Right cardiac atrium (tissue), 5 donors: Measurements from ENCODE around the gene RTN4R. TPM values are rescaled to one million over a fixed set of nuclear protein-coding genes. Genes with fewer than 3 reads are reported as not detected.
A peak's percentile ranks its signal among the peaks of the same experiment; 100 is the strongest.
"Not testable (repeated sequence)": the region's sequence is repeated elsewhere in the genome, so short reads cannot be mapped to it uniquely, and the experiment has no call there.

Experiments used
- ATAC-seq, 2 donors: fragments of 200-7000 bp; cut with Tn5 transposase; one replicate each; pipeline versions ENCODE4 v1.8.0 to v1.9.1; 2020; ENCODE audit warnings: moderate library complexity in 2 of 2, mild to moderate bottlenecking in 1 of 2
- DNase-seq, 3 donors: peaks; one replicate each; pipeline ENCODE4 v3.0.0-alpha.2; 2020
- H3K27ac ChIP-seq: one replicate; pipeline ENCODE4 v1.5.1; 2013; ENCODE audit warnings: mild to moderate bottlenecking, low read length, control low read depth, moderate library complexity
- H3K27me3 ChIP-seq: one replicate; pipeline ENCODE4 v1.6.1; 2013; ENCODE audit not compliant: control insufficient read depth, insufficient read depth
- H3K4me1 ChIP-seq: one replicate; pipeline ENCODE4 v1.6.1; 2013; ENCODE audit warnings: low read length; ENCODE audit not compliant: control insufficient read depth, insufficient read depth
- H3K4me3 ChIP-seq: one replicate; pipeline ENCODE4 v1.5.1; 2013; ENCODE audit warnings: low read length, control low read depth
- H3K9me3 ChIP-seq: one replicate; pipeline ENCODE4 v1.6.1; 2013; ENCODE audit warnings: low read length; ENCODE audit not compliant: control insufficient read depth
- WGBS: extraction: QIAGEN DNeasy Blood & Tissue Kit; methylation state at CpG from one replicate; pipeline ENCODE4 v1.1.7; 2013; 5-methylcytosine and 5-hydroxymethylcytosine counted together
- intact Hi-C, 4 donors: fragments of 100-400 bp; cut with DNase I; formaldehyde crosslinking; loops; one replicate each; pipeline versions ENCODE4 v1.11.0 to v1.14.0; 2022 to 2023
- polyA plus RNA-seq: library from polyadenylated mRNA; stranded (reverse); fragments of 200-250 nt; gene quantifications from one replicate; pipeline ENCODE4 v1.2.3, GENCODE V29; 2013
- total RNA-seq, 4 donors: library from RNA; stranded (reverse); fragmentation: NEBNext Ultra II Directional; extraction: Animal tissue kit (Norgen Biotek cat#: 25700); gene quantifications; one replicate each; pipeline ENCODE4 v1.2.1, GENCODE V29; 2021
- donor health status: healthy with polysubstance abuse.
- donor health status: DM: no; HTN: yes; CAD: no.
- donor health status: DM: no; HTN: no; CAD: no.
- donor health status: DM: no; HTN: yes; CAD: no; lungs with severe emphysema.
- donor health status: DM: yes; HTN: yes; CAD: no.

RTN4R gene
- total and polyA plus RNA-seq, 5 donors: 0.56 to 1.9 (median 1.1) TPM

DNA sequence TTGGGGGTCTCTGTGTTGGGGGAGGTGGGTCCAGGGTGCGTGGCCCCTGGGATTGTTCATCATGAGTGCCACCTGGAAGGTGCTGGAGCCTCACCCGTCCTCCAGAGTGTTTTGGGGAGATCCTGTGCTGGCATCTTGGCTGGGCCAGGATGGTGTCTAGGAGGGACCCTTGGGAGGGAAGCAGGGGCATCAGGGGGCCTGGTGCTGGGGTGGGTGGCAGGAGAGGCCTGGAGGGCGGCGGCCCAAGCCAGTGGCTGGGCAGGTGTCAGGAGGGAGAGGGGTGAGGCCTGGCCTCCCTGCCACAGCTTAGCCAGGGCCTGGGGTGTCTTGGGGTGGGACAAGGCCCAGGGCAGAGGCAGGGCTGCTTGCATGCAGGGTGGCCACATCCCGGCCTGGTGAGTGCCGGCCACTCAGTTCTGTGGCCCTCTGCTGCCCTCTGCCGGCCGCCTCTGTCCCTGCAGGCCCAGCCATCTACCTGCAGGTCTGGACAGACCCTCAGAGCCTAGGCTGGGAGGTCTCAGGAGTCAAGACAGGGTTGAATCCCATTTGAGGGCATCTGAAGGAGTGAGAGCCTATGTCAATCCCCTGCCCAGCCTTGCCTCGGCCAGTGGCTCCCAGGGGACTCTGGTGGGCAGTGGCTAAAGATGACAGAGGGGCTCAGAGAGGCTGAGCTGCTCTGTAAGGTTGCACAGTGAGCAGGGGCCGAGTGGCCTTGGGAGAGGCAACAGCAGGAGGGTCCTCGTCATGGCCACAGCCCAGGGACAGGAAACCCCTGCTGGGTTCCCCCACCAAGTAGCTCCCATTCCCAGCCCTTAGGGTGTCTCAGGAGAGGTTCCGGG lies 17.6 kb upstream of the RTN4R start:
- not testable (repeated sequence) for H3K27ac ChIP-seq, H3K9me3 ChIP-seq, H3K4me3 ChIP-seq, H3K4me1 ChIP-seq, H3K27me3 ChIP-seq
- peak; percentile 81 to 92 (median 89) for DNase-seq
- ATAC-seq: peak; percentile 79 to 84
- intact Hi-C loops: loop anchor here in 3 of 4 donors (2.0 to 5.0 kb wide), 3 partner anchors 127 to 129 kb away; no protein-coding TSS in a partner anchor
- WGBS: 30% methylated on average over 11 of the region's 12 CpGs

- no peak overlapping the region for H3K27ac ChIP-seq
- no peaks in the 10 kb centered on the region for H3K9me3 ChIP-seq
- no peak overlapping the region for H3K4me3 ChIP-seq
- 86% methylated on average over 13 of the region's 13 CpGs for WGBS
- H3K27me3 ChIP-seq: no peaks in the 10 kb centered on the region
- ATAC-seq (no peak), DNase-seq (no peak)
- no peaks in the 10 kb centered on the region for H3K4me1 ChIP-seq
- intact Hi-C loops: loop anchor here (2.0 to 5.0 kb wide), 3 partner anchors 126 to 128 kb away; no protein-coding TSS in a partner anchor
Observed at GRCh38 chr22:20284471-20285086, 16.5 kb upstream of the RTN4R start.

GRCh38 chr22:20283674-20284066 lies 15.6 kb upstream of the RTN4R start:
- intact Hi-C loops: loop anchor here in 3 of 4 donors (2.0 to 5.0 kb wide), 3 partner anchors 125 to 127 kb away; no protein-coding TSS in a partner anchor
- 68% methylated on average over 5 of the region's 5 CpGs for WGBS

DNA sequence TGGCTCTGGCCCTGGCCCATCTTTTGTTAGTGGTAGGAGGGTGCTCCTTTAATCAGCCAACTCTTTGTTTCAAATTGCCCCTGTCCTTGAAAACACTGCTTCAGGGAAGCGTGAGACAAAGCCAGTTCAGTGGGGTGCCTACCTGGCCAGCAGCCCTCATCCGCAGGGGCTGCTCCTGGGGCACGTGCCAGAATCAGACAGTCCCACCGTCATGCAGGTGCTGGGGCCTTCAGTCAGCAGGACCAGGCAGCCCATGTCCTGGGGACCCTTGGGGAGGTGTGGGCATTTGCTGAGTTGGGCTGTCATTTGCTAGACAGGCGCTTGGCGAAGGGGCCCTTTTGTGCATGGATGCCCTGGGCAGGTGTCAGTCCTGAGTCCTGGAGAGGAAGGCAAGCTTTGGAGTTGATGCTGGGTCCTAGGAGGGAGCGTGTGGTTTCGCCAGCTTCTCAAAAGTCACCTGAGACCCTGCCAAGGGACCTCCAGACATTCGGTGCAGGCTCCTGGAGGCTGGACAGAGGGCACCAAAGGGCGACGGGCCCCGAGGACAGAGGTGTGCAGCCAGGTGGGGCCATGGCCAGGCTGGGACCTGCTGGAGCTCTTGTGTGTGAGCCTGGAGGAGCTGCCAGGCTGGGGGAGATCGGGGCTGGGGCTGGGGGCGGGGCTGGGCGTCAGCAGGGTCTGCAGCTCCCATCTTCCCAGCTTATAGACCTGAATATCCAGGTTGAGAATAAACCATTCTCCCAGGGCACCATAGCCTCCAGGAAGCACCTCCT lies 15.0 kb upstream of the RTN4R start:
- H3K4me3 ChIP-seq: no peak overlapping the region
- no peaks in the 10 kb centered on the region for H3K27me3 ChIP-seq
- no peak for DNase-seq
- no peak for ATAC-seq
- no peaks in the 10 kb centered on the region for H3K9me3 ChIP-seq
- no peak overlapping the region for H3K27ac ChIP-seq
- intact Hi-C loops: loop anchor here in 1 of 4 donors (5.0 kb wide), 1 partner anchor 126 kb away; no protein-coding TSS in a partner anchor
- H3K4me1 ChIP-seq: no peaks in the 10 kb centered on the region
- WGBS: 75% methylated on average over 15 of the region's 15 CpGs

More at GRCh38 chr22:20283674-20284066, 15.6 kb upstream of the RTN4R start:
- ATAC-seq (no peak), DNase-seq (no peak)
- Histone ChIP-seq H3K4me3 (no peak overlapping the region), H3K27me3 (no peaks in the 10 kb centered on the region), H3K27ac (no peak overlapping the region), H3K9me3 (no peaks in the 10 kb centered on the region), H3K4me1 (no peaks in the 10 kb centered on the region)

GRCh38 chr22:20281891-20282290 lies 13.8 kb upstream of the RTN4R start:
- Histone ChIP-seq H3K9me3 (no peaks in the 10 kb centered on the region), H3K4me1 (no peaks in the 10 kb centered on the region), H3K4me3 (no peak overlapping the region), H3K27me3 (no peaks in the 10 kb centered on the region), H3K27ac (no peak overlapping the region)
- DNase-seq: no peak
- no peak for ATAC-seq
- 77% methylated on average over 12 of the region's 12 CpGs for WGBS
- intact Hi-C loops: loop anchor here in 1 of 4 donors (5.0 kb wide), 1 partner anchor 125 kb away; no protein-coding TSS in a partner anchor

GRCh38 chr22:20281473-20281872 lies 13.4 kb upstream of the RTN4R start:
- not testable (repeated sequence) for H3K27ac ChIP-seq, ATAC-seq, DNase-seq, H3K4me3 ChIP-seq, H3K9me3 ChIP-seq, H3K27me3 ChIP-seq, H3K4me1 ChIP-seq
- 70% methylated on average over 9 of the region's 9 CpGs for WGBS
- intact Hi-C loops: loop anchor here in 1 of 4 donors (5.0 kb wide), 1 partner anchor 124 kb away; no protein-coding TSS in a partner anchor

- H3K4me1 ChIP-seq: no peaks in the 10 kb centered on the region
- no peak overlapping the region for H3K27ac ChIP-seq
- intact Hi-C loops: loop anchor here in 1 of 4 donors (5.0 kb wide), 1 partner anchor 124 kb away; no protein-coding TSS in a partner anchor
- DNase-seq (no peak), ATAC-seq (no peak)
- no peaks in the 10 kb centered on the region for H3K27me3 ChIP-seq
- 77% methylated on average over 12 of the region's 12 CpGs for WGBS
- no peak overlapping the region for H3K4me3 ChIP-seq
- no peaks in the 10 kb centered on the region for H3K9me3 ChIP-seq
Observed at GRCh38 chr22:20280866-20281265, 12.7 kb upstream of the RTN4R start.

- not testable (repeated sequence) for H3K27ac ChIP-seq, DNase-seq, H3K9me3 ChIP-seq, H3K27me3 ChIP-seq, H3K4me3 ChIP-seq, H3K4me1 ChIP-seq, ATAC-seq
- intact Hi-C loops: loop anchor here in 1 of 4 donors (5.0 kb wide), 1 partner anchor 123 kb away; no protein-coding TSS in a partner anchor
- 78% methylated on average over 18 of the region's 21 CpGs for WGBS
Observed at GRCh38 chr22:20280163-20280562, 12.0 kb upstream of the RTN4R start.

DNA sequence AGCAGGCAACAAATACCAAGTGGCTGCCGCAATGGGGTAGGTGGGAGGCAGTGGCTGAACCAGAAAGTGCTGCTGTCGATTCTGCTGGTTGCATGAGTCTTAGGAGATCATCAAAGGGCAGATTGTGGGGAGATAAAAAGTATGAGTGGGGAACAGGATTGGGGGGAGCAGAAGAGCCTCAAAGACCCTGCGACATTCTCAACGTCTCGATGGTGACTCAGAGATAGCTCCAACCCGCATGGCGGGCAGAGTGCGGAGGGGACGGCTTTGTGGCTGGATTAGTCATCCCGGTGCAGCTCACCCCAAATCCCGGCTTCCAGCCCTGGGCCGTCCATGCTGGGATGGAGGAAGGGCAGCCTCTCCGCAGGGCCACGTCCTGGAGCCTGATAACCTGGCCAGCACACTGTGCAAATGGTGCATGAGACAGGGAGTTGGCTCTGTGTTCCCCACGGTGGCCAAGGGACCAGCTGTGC lies 11.6 kb upstream of the RTN4R start:
- Histone ChIP-seq H3K27ac (no peak overlapping the region), H3K9me3 (no peaks in the 10 kb centered on the region), H3K27me3 (no peaks in the 10 kb centered on the region), H3K4me1 (no peaks in the 10 kb centered on the region), H3K4me3 (no peak overlapping the region)
- DNase-seq: no peak
- intact Hi-C loops: loop anchor here in 1 of 4 donors (5.0 kb wide), 1 partner anchor 122 kb away; no protein-coding TSS in a partner anchor
- WGBS: 60% methylated on average over 15 of the region's 15 CpGs
- ATAC-seq: no peak

GRCh38 chr22:20278726-20279490 lies 10.8 kb upstream of the RTN4R start:
- DNase-seq, intact Hi-C loops, H3K4me1 ChIP-seq, H3K9me3 ChIP-seq, ATAC-seq, H3K27ac ChIP-seq, H3K27me3 ChIP-seq, H3K4me3 ChIP-seq: not testable (repeated sequence)
- 84% methylated on average over 22 of the region's 22 CpGs for WGBS
